Pulmonary artery endothelial cell (primary cell): Measurements from ENCODE around the gene HEXD. TPM values are rescaled to one million over a fixed set of nuclear protein-coding genes. Genes with fewer than 3 reads are reported as not detected.

ENCODE experiments used
- DNase-seq: peaks from one replicate; pipeline ENCODE4 v3.0.0-alpha.2; 2011; ENCODE audit warnings: low read depth, low spot score
- total RNA-seq: library from RNA; depleted of rRNA; stranded (reverse); fragments of >200 nt; gene quantifications from 2 replicates; pipeline ENCODE4 v1.2.3, GENCODE V29; 2014

Gene HEXD
- total RNA-seq, 1 donor from 2014 or later, result 11.3 TPM

DNA sequence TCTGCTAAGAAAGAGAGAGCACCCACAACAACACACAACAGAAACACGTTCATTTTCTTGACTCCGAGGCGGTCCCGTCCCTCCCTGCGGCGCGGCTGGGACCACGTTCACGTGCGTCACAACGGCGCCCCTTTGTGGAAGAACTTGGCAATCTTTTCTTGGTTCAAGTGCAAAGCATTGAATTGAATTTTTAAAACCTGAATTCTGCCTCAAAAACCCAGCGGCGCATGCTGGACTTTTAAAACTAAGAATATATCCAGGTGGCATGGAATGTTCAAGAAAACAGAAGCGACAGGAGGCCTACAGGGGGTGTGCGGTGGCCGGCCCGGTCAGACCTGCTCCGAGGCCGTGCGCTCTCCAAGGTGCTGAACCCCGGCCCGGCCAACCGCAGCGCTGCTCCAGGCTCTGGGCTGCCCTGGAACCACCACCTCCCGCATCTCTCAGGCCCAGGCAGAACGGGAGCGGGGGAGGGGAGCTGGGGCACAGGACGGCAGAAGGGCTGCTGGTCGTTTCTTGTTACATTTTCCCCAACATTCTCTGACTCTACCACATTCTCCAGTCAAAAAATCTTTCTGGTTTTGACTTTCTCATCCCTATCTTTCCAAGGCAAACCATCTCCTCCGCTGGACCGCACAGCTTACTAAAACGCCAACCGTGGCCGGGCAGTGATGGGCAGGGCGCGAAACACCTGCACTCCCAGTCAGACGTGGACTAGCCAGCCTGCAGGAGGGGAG, 3.4 kb upstream of the HEXD start:
- no peak for DNase-seq

- DNase-seq, result no peak
These were observed 2.8 kb upstream of the HEXD start for GRCh38 chr17:82415336-82415735.

DNA sequence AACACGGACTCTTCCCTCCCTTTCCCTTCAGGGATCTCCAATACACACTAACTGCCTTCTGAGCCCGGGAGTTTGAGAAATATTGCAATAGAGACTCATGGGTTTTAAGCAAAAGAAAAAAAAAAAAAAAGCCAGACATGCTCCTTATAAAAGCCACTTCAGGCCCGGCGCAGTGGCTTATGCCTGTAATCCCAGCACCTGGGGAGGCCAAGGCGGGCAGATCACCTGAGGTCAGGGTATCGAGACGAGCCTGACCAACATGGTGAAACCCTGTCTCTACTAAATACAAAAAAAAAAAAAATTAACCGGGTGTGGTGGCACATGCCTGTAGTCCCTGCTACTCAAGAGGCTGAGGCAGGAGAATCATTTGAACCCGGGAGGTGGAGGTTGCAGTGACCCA, 2.4 kb upstream of the HEXD start:
- DNase-seq, result no peak

GRCh38 chr17:82416264-82416663, 1.9 kb upstream of the HEXD start:
- DNase-seq, result no peak

DNA sequence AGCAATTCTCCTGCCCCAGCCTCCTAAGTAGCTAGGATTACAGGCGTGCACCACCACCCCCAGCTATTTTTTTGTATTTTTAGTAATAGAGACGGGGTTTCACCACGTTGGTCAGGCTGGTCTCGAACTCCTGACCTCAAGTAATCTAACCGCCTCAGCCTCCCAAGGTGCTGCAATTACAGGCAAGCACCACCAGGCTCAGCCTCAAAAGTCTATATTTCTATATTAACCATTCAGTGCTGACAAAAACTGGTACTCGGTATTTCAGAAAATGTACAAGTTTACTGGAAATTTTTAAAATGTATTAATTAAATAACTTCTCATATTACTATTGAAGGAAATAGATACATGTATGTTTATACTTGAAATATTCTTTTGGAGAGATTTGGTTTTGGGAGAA, 1.4 kb upstream of the HEXD start:
- DNase-seq, result no peak

GRCh38 chr17:82419540-82419939, 1.4 kb downstream of the HEXD start:
- DNase-seq, result no peak

DNA sequence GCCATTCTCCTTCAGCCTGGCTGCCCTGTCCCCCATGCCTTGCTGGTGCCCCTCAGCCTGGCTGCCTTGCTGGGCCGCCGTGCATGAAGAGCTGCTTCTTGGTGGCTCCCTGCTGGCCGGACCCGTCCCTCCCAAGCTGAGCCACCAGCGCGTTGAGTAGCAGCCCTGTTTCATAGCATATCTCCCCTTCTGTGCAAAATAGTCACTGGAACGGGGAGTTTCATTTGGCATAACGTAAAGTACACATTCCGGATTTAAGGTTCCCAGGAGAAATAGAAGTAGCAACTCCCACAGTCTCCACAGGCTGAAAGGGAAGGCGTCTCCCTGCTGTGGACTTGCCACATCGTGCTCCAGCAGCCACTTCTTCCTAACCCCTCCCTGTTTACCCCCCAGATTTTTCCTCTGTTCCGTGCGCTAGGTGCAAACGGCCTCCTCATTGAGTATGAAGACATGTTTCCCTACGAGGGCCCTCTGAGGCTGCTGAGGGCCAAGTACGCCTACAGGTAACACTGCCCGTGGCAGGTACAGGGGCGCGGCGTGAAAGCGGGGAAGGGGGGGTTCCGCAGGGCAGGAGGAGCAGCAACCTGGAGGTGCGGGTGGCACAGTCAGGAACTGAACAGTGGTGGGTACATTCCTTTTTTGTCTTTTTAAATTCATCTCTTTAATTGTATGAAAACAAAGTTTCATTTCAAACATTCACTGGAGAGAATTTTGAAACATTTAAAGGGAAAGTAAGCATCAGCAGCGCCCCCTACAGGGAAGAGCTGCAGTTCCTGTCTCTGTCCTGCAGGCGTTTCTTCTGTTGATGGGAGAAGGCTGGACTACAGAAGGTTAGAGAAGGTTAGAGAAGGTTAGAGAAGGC, 6.1 kb downstream of the HEXD start:
- no peak for DNase-seq

- no peak for DNase-seq
These were observed 6.7 kb downstream of the HEXD start for GRCh38 chr17:82424863-82425159.

DNA sequence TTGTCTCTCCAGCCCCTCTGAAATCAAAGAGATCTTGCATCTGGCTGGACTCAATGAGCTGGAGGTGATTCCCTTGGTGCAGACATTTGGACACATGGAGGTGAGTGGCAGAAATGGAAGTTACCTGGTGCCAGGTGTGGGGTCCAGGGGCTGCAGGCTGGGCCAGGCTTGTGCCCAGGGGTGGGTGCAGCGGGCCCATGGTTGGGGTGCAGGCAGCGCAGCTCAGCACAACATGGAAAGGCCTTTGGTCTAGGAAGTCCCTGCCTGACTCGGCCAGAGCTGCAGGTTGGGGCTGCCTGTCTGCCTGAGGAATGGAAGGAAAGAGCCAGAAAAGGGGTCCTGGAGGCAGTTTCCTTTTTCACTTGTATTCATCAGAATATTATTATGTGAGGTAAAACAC, 10.4 kb downstream of the HEXD start:
- DNase-seq, result no peak

- DNase-seq, result no peak
These were observed 11.7 kb downstream of the HEXD start for GRCh38 chr17:82429824-82430223.

DNA sequence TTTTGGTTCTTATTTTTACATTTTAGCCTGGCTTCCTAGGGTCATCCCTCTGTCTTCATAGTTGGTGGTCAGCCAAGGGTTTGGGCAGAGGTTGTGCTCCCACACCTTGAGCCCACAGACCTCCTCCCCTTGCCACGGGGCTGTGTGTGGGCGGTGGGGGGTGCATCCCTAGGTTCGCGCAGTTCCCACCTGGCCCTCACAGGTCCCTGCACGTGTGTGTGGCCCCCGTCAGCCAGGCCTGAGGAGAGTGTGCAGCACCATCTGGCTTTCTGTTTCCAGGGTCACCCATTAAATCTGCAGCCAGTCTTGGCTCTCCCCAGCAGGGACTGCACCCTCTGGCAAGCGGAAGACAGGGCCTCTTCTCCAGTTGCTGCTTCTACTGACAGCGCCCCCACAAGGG, 13.9 kb downstream of the HEXD start:
- DNase-seq, result no peak

DNA sequence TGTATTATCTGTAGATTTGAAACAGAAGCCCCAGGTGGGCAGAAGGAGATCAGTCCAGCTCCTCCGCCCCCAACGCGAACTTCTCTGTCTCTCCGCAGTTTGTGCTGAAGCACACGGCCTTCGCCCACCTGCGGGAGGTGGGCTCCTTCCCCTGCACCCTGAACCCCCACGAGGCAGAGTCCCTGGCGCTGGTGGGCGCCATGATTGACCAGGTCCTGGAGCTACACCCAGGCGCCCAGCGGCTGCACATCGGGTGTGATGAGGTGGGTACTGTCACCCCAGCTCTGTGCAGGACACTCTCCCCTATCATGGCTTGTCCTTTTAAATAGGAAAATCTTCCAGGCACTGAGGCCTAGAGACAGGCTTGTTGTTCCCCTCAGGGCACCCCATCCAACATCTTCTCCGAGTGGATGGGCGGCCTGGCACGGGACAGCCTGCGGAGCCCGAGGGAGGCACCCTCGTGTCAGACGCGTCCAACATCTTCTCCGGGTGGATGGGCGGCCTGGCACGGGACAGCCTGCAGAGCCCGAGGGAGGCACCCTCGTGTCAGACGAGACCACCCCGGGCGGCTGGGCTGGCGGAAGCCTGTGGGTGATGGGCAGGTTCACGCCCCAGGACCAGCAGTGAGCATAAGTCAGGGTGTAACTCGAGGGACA, 15.5 kb downstream of the HEXD start:
- no peak for DNase-seq

- no peak for DNase-seq
These were observed 16.0 kb downstream of the HEXD start for GRCh38 chr17:82434216-82434565.

DNA sequence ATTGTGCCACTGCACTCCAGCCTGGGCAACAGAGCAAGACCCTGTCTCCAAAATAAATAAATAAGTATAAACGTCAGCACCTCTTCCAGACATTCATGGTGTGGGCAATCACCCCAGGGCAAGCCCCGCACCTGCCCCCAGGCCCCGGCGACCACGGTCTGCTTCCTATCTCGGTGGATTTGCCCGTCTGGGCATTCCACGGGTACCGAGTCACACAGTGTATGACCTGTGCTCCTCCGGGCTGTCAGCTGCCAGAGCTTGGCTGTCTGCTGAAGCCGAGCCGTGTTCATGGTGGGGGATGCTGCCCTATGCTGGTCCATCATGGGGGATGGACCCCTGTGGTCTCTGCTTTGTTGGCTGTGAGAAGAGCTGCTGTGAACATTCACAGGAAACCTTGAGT, 17.0 kb downstream of the HEXD start:
- DNase-seq, result no peak

DNA sequence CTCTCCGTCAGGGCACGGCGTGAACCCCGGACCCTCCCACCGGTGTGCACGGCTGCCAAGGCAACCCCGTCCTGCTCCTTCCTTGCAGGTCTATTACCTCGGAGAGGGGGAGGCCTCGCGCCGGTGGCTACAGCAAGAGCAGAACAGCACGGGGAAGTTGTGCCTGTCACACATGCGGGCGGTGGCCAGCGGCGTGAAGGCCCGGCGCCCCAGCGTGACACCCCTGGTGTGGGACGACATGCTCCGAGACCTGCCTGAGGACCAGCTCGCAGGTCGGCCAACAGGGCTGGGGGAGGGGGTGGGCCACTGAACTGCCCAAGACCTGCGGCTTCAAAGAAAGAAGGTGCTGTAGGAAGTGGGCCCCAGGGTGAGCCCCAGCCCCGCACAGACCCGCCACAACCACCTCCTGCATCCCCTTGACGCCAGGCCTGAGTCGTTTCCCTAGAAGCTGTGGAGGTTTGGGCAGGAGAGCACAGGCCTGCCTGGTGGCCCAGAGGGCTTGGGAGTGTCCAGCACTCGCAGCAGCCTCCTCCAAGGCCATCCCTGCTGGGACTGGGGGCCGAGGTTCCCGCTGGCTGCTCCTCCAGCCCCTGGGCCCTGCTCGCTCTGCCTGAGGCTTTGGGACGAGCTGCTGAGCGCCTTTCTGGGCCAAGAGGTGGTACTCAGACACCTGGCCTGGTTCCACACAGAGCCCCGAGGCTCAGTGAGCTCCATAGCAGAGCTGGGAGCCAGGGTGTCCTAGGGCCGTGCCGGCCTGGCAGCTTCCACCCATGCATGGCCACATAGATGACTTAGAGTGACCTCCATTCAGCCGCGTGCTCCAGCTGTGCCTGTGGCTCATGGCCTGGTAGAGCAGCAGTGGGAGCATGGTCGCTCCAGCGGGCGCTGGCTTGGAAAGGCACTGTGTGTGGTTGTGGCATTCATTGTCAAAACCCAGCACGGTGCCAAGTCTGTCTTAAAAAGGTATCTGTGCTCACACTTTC, 17.7 kb downstream of the HEXD start:
- no peak for DNase-seq

DNA sequence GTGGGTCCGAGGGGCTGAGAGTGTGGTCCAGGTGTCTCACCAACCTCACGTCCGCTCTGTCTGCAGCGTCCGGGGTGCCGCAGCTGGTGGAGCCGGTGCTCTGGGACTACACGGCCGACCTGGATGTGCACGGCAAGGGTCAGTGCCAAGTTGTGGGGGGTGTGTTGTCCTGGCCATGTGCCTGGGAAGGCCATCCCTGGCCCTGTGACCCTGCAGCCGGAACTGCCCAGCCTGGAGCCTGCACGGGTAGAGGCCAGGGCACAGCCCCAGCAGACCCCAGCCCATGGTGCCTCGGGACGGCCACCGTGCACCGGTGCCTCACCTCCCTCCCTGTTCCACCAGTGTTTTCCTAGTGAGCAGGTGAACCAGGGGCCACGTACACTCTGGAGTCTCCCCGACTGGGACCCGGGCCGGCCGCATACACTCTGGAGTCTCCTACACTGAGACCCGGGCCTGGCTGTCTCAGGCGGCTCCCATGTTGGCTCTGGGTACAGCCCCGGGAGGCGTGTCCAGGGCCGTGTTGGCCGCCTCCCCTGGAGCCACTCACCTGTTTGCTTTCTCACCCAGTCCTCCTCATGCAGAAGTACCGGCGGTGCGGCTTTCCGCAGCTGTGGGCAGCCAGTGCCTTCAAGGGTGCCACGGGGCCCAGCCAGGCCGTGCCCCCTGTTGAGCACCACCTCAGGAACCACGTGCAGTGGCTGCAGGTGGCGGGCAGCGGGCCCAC, 18.6 kb downstream of the HEXD start:
- no peak for DNase-seq

DNA sequence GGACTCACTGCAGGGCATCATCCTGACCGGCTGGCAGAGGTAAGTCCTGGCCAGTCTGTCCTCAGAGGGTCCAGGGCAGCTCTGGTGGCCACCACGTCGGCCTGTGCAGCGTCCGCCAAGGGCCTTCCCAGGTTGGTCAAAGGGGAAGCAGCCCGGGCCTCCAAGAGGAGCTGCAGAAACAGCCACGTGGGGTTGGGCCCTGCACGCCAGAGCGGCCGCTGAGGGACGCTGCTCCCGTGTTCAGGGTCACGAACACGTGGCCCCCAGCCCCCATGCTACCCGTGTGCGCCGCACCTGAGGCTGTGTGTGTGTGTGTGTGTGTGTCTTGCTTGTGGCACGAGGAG, 19.1 kb downstream of the HEXD start:
- DNase-seq, result no peak

DNA sequence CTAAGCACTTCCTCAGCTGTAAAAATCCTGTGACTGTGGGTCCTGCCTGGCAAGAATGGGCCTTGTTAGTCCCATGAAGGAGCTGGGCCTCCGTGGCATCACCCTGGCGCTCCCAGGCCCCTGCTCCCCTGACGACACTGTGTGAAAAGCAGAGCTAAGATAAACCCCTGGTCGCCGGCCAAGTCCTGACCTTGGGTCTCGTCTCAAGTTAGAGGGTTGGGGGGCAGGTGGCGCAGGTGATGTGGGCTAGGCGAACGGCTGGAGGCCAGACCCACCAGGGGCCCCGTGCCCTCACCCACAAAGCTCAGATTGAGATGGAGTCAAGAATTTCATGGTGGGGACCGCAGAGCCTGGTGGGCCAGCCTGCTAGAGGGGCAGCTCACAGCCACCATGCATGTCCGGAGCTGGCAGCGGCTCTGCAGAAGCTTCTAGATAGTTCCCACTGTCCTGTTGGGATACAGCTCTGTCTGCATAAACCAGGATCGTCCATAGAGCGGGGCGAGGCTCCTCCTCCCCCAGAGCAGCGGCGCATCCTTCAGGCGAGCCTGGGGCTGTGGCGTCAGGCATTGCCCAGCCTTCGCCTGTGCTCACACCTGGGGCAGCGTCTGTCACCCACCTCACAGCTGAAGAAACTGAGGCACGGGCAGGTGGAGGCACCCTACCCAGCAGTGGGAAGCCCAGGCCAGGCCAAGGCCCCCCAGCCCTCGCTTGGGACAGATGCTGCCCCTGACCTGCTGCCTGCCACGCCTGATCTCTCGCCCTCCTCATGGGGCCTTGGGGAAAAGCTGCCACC, 20.4 kb downstream of the HEXD start:
- no peak for DNase-seq

- DNase-seq, result no peak
These were observed 21.2 kb downstream of the HEXD start for GRCh38 chr17:82439194-82439828.
